GM21825 (cell line): ENCODE data around the gene CACNA2D3.
"Not testable (repeated sequence)": the region's sequence is repeated elsewhere in the genome, so short reads cannot be mapped to it uniquely, and the experiment has no call there.

Source experiments
- ATAC-seq: cut with Tn5 transposase; IDR thresholded peaks from one replicate; pipeline ENCODE4 v1.9.1; 2021; ENCODE audit warnings: mild to moderate bottlenecking, moderate library complexity; ENCODE audit not compliant: unreplicated experiment

Gene CACNA2D3

DNA sequence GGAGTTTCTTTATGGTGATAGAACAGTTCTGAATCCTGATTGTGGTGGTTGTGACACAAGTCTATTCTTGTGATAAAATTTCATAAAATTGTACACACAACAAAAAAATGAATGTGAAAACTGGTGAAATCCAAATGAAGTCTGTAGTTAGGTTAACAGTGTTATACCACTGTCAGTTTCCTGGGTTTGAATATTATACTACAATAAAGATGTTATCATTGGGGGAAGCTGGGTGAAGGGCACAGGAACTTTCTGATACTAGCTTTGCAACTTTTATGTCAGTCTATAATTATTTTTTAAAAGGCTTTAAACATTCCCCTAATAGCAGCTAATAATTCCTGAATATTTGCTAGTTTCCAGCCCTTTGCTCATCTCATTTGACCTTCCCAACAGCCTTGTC is 485.7 kb downstream of the CACNA2D3 start:
- ATAC-seq = no peak

DNA sequence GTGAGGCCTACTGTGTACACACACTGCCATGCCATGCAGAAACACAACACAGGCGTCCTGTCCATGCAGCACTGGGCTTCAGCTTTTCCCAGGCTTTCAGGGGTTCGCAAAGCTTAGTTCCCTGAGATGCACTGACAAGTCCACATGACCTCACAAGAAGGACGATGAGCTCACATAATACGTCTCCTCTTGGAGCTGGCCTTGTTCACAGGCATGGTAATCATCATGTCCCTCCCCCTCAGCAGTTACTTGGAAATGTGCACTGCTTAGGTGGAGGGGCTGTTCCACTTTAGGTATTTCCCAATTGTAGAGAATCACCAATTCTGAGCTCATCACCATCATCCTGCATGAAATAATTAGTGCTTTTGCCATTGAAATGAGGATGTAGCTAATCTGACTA is 496.7 kb downstream of the CACNA2D3 start:
- no peak for ATAC-seq

DNA sequence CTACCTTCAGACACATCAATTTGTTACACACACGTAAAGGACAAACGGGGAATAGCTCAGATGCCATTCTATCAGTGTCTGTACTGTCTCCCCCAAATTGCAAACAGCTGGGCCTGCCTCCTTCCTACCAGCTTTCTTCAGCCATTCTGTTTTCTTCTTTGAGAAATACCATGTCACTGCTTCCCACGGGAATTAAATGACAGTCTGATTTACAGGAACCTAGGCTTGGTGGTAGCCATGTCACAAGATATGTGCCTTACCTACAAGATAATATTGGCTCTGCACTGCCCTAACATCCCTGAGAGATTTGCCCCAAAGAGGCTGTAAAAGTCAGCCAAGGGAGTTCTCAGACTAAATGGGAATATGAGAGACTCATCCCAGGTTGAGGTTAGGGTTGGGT is 497.2 kb downstream of the CACNA2D3 start:
- no peak for ATAC-seq

DNA sequence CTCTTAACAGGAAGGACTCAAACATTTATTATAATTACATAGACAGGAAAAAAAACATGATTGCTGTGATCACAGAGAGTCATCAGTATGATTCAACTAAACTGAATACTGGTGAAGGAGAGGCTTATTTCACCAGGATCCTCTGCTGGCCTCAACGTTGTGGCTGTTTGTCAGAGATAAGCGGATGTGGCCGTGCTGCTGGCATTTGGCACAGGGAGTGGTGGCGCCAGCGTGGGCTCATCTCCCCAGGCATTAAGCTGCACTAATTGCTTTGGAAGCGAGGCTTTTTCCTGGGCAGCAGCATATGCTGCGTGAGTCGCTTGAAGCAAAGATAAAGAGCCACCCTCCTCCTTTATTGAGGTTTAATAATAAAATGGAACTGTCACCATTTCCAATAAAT is 498.8 kb downstream of the CACNA2D3 start:
- ATAC-seq = no peak

DNA sequence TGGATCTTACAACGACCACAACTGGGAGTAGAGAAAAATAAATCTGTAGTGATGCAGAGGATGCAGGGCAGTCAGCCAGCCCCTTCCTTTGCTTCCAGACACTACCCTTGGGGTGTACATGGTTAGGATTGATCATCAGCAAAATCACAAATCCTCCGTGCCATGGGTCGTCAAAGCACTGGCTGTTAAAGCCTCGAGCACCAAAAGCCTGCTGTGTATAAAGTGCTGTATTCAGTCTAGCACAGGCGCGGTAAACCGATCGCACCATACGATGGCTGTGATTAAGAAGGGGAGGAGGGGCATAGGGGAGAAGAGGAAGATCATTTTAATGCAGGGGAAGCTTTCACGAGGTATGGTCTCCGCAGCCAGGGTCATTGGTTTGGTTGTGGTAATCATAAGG is 500.3 kb downstream of the CACNA2D3 start:
- ATAC-seq = no peak

DNA sequence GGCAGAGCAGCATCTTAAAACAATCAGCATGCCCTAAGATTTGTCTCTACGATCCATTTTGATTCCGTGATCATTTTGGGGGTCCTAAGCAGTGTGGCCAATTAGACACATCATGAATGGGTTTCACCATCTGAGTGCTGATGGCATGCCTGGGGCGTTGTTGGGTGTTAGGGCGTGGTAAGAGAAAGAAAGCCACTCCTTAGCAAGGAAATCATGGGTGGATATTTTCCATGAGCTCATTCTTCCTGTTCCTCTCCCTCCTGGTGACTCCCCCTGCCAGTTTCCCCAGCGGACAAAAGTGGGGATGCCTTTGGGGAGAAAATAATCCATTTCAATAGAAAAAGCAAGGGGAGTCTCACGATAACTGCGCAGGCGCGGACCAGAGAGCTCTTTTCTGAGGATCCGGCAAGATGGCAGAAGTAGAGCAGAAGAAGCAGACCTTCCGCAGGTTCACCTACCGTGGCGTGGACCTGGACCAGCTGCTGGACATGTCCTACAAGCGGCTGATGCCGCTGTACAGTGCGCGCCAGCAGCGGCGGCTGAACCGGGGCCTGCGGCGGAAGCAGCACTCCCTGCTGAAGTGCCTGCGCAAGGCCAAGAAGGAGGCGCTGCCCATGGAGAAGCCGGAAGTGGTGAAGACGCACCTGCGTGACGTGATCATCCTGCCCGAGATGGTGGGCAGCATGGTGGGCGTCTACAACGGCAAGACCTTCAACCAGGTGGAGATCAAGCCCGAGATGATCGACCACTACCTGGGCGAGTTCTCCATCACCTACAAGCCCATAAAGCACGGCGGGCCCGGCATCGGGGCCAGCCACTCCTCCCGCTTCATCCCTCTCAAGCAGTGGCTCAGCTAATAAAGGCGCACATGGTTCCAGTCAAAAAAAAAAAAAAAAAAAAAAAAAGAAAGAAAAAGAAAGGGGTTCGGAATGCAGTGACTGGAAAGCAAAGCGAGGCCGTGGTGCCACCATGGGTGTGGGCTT is 503.7 kb downstream of the CACNA2D3 start:
- ATAC-seq = no peak

DNA sequence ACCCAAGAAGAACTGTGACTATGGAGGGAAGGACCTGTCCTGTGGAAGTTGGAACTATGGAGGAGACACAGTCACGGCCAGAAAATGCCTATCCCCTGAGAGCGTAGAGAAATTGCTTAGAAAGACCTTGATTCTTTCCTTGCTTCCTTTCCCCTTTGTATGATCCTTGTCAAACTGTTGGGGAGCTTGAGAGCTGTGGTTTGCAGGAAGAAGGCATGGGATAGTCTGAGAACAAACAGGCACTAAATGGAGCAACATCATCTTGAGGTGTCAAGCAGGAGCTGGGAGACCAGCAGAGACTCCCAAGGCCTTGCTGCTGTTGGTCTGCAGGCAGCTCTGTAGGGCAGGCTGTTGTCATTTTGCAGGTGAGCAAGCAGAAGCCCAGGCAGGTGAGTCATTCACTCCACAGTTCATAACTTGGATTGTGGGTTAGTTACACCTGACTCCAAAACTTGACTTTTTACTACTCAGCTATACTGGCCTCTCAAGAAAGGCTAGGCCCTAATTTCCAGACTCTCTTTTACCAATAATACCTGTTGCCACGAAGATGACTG is 506.6 kb downstream of the CACNA2D3 start:
- ATAC-seq = no peak

DNA sequence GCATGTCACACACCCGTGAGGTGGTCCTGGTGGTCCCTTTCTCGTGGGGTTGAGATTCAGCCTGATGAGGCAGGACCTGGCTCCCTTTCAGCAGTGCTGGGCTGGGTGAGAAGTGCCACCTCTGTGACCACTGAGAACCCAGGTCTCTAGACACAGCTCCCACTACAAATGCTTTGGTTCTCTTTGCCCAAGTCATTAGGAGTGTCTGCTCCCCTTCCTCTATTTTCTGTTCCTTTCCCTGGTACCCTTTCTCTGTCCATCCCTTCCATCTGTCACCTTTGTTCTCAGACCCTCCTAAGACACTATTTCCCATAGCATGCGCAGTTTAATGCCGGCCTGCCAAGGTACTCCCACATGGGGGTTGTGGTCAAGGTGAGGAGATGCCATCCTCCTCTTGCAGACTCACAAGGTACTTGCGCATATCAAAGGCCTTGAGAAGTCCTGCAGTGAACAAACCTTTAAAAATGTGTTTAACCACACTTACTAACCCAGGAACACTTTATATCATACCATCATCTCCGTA is 507.8 kb downstream of the CACNA2D3 start:
- no peak for ATAC-seq

DNA sequence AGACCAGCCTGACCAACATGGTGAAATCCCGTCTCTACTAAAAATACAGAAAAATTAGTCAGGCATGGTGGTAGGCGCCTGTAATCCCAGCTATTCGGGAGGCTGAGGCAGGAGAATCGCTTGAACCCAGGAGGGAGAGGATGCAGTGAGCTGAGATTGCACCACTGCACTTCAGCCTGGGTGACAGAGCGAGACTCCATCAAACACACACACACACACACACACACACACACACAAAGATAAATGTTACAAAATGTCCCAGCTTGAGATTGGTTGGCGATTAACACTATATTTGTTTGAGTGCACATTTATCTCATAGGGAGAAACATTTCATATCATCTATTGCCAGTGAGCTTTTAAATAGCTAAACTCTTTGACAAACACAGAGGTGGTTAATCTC is 508.6 kb downstream of the CACNA2D3 start:
- not testable (repeated sequence) for ATAC-seq

DNA sequence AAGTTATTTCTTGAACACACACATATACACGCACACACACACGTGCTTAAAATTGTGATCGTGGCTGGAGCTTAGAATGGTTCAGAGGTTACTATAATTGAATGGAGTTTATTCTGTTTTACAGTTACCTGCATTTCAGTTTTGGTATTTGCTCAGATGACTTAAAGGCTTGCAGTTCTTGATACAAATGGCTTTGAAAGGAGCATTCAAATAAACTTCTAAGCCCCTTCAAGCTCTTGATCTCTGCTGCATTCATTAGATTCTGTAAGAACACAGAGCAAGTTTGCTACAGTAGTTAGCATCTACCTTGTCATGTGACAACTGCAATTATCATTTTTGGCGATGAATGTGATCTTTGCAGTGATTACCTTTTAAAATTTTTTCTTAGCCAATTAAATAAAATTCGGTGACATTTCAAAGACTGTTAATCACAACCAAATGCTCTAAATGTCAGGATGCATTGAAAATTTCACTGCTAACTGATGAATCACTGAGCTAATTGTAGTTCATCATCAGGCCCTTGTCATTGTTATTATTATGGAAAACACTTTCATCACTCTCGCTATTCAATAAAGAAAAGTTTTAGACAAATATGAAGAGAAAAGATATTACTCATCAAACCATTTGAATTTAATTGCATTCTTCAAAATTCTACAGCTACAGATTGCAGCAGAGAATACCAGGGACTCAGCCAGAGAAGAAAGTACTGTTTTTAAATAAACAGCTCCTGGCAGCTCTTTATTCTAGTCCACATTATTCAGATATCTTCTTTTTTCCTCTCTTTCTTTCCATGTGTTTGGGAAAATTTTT is 509.4 kb downstream of the CACNA2D3 start:
- ATAC-seq = no peak

DNA sequence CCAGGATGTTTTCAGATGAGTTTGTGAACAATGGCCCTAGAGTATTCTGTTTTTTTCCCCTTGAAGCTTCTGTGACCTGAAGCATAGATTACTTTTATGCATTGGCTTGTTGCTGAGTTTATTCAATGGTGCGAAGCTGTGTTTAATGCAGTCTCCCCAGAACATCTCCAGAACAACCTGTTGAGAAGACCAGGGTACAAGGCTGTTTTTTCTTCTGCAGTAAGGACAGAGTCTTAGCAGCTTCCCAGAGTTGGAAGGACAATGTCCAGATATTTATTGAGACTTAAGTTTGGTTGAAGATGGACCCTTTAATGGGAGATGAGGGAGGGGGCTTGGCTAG is 509.9 kb downstream of the CACNA2D3 start:
- no peak for ATAC-seq

DNA sequence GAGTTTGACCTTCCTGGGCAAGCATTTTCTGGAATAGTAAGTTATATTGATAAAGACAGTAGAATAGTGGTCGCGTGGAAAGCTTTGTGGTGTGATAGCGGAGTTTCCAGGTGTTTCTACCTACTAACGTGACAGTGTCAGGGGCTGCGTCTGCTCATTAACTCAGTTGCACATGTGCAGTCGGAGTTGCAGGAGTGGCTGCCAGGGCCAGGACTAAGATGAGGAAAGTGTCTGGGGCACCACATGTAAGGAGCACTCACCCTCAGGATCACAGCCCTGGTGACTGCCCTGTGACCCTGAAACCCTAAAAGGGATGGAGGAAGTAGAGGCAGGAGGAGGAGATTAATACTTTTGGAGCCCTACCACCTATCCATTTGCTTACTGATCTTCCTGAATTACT is 510.5 kb downstream of the CACNA2D3 start:
- ATAC-seq = no peak

DNA sequence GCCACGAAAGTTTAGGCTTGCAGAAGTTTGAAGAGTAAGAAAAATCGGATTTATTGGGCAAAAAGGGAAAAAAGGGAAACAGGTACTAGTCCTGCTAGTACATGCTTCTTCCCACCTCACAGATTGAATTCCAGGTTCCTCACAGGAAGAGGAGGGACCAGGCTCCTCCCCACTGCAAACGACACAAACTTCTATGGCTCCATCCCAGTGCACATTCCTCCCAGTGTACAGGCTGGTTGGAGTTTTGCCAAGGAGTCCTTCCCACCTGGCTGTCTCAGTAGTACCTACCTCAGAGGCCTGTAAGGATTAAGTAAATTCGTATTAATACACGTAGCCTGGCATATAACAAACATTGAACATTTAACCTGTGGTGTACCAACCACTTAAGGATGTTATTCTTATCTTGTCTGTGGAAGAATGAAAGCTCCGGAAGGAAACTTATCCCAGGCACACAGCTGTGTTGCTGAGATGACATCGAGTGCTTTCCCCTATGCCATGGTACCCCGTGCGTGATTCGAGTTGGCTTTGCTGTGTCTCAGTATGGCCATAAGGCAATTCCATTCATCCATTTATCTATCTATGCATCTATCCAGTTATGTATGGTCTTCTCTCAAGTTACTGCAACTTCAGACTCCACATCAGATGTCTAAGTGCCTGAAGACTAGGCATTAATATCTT is 511.2 kb downstream of the CACNA2D3 start:
- ATAC-seq = no peak

DNA sequence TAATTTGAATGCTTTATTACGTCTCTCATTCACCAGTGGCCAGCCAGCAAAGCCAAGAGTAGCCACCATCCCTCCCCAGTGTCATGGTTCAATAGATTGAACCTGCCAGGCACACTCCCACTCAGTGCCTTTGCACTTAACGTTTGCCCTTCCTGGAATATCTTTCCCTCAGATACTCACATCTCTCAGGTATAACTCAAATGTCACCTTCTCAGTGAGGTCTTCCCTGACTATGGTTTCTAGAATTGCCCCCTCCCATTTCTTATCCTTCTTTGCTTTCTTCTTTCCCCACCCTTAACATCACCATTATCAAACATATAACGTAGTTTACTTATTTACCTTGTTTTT is 511.7 kb downstream of the CACNA2D3 start:
- ATAC-seq = no peak

DNA sequence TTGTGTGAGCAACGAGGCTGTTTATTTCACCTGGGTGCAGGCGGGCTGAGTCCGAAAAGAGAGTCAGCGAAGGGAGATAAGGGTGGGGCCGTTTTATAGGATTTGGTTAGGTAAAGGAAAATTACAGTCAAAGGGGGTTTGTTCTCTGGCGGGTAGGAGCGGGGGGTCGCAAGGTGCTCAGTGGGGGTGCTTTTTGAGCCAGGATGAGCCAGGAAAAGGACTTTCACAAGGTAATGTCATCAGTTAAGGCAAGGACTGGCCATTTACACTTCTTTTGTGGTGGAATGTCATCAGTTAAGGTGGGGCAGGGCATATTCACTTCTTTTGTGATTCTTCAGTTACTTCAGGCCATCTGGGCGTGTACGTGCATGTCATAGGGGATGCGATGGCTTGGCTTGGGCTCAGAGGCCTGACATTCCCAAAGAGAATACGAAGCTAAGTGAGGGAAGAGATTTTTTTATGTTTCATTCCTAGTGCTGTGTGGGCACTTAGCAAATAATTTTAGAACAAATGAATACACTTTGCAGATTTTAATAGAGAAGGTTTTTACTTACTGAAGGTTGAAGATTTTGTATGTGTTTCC is 517.5 kb downstream of the CACNA2D3 start:
- not testable (repeated sequence) for ATAC-seq

DNA sequence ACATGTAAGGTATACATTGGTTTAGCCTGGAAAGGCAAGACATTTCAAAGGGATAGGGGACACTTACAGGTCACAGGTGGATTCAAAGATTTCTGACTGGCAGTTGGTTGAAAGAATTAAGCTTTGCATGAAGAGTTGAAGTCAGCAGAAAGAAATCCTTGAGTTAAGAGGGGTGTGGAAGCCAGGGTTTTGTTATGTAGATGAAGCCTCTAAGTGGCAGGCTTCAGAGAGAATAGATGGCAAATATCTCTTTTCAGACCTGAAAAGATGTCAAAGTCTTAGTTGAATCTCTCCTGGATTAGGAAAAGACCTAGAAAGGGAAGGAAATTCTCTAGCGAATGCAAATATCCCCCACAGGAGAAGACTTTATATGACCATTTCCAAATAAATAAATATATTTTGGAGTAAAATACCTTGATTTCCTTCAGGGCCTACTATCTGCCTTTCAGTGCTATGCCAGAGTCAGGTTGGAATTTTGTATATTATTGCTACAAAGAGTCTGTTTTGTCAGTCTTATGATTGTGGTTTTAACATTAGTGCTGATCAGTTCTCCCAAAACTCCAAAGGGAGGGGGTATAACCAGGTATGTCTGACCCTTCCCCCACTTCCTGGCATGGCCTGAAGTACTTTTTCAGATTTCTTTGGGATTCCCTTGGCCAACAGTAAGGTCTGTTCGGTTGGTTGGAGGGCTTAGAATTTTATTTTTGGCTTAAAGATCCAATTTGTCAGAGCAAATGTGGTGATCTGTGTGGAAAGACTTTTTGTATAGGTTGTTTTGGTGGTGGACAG is 519.1 kb downstream of the CACNA2D3 start:
- ATAC-seq = no peak

DNA sequence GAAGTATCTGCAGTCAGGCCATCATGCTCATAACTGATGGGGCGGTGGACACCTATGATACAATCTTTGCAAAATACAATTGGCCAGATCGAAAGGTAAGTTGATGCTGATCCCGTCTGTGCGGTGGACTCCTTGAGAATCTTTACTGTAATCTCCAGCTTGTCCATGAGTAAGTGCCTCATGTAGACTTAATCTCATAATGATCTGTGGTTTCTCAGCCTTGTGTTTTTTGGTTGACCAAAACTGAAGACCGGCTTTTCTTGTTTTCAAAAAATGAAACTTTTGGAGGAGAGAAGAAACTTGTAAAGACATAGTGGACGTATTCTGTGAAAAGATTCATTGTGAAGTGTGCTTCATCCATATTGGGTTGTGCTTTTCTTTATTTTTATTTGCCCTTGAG is 519.8 kb downstream of the CACNA2D3 start:
- ATAC-seq = no peak

DNA sequence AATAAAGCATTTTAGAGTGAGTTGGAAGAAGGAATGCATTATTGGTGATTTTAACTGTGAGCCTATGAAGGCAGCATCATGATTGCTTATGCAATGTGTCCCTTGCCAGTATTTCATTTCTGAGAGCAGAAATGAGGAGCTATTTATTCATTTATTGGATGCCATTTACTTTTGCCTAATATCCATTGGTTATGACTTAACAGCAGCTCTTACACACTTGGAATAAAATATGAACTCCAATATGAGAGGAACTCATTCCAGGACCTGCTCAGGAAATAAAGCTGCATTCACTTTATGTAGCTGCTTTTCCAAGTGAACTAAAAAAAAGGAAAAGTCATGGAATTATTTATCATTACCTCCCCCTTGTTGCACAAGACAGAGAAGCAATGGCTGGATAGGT is 525.4 kb downstream of the CACNA2D3 start:
- no peak for ATAC-seq

DNA sequence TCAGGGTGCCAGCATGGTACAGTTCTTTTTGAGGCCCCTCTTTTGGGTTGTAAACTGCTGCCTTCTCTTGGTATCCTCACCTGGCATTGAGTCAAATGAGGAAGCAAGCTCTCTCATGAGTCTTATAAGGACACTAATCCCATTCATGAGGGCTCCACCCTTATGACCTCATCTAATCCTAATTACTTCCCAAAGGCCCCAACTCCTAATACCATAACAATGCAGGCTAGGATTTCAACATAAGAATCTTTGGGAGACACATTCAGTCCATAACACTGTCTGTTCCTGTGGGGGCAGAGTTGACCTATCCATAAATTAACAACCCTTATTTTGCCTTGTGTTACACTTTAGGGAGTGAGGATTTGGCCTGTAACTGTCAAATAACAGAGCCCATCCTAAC is 527.2 kb downstream of the CACNA2D3 start:
- no peak for ATAC-seq
